Stomach smooth muscle (tissue), 2 donors: ENCODE measurements around the gene SRRT.

ENCODE experiments used
- H3K27ac ChIP-seq: one replicate; pipeline ENCODE4 v1.7.0; 2013; ENCODE audit warnings: mild to moderate bottlenecking, low read length, inconsistent platforms
- H3K27me3 ChIP-seq, 2 donors: one replicate each; pipeline ENCODE4 v1.7.0; 2013; ENCODE audit warnings: low read length in 2 of 2; ENCODE audit not compliant: insufficient read depth in 2 of 2, control insufficient read depth in 1 of 2
- H3K36me3 ChIP-seq, 2 donors: one replicate each; pipeline ENCODE4 v1.7.0; 2013; ENCODE audit warnings: low read length in 2 of 2; ENCODE audit not compliant: control insufficient read depth in 2 of 2, insufficient read depth in 2 of 2
- H3K4me1 ChIP-seq: one replicate; pipeline ENCODE4 v1.7.0; 2013; ENCODE audit warnings: low read length; ENCODE audit not compliant: control insufficient read depth, insufficient read depth
- H3K4me3 ChIP-seq, 2 donors: one replicate each; pipeline ENCODE4 v1.7.0; 2013; ENCODE audit warnings: low read length in 2 of 2
- H3K9ac ChIP-seq, 2 donors: one replicate each; pipeline ENCODE4 v1.7.0; 2013; ENCODE audit warnings: low read length in 2 of 2, mild to moderate bottlenecking in 1 of 2
- H3K9me3 ChIP-seq, 2 donors: one replicate each; pipeline ENCODE4 v1.7.0; 2013; ENCODE audit warnings: low read length in 2 of 2; ENCODE audit not compliant: control insufficient read depth in 2 of 2
- donor health status: healthy.
- donor health status: Pancreatic carcinoma.

SRRT gene

GRCh38 chr7:100856871-100857282, 18.0 kb upstream of the SRRT start:
- Histone ChIP-seq H3K4me1 (peaks cover 12% of the 10 kb centered on the region), H3K36me3 (peaks cover 5 to 21% of the 10 kb centered on the region in 2 donors), H3K9me3 (no peaks in the 10 kb centered on the region), H3K4me3 (no peak overlapping the region), H3K27me3 (no peaks in the 10 kb centered on the region), H3K9ac (no peak overlapping the region), H3K27ac (no peak overlapping the region)

DNA sequence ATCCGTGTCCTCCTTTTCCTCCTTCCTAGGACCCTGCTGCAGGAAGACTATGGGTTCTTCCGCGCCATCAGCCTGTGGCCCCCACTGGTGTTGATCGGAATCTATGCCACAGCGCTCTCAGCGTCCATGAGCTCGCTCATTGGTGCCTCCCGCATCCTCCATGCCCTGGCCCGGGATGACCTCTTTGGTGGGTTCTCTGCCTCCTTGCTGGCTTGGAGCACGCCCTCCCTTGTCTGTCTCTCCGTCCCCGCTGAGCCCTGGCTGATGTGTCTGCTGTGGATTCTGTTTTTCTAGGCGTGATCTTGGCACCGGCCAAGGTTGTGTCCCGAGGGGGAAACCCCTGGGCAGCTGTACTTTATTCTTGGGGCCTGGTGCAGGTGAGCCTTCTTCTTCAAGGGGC, 15.0 kb upstream of the SRRT start:
- H3K27me3 ChIP-seq, result no peaks in the 10 kb centered on the region
- no peak overlapping the region for H3K9ac ChIP-seq
- no peaks in the 10 kb centered on the region for H3K9me3 ChIP-seq
- no peaks in the 10 kb centered on the region for H3K4me1 ChIP-seq
- peaks cover 5 to 26% of the 10 kb centered on the region in 2 donors for H3K36me3 ChIP-seq
- H3K27ac ChIP-seq, result no peak overlapping the region
- no peak overlapping the region for H3K4me3 ChIP-seq

DNA sequence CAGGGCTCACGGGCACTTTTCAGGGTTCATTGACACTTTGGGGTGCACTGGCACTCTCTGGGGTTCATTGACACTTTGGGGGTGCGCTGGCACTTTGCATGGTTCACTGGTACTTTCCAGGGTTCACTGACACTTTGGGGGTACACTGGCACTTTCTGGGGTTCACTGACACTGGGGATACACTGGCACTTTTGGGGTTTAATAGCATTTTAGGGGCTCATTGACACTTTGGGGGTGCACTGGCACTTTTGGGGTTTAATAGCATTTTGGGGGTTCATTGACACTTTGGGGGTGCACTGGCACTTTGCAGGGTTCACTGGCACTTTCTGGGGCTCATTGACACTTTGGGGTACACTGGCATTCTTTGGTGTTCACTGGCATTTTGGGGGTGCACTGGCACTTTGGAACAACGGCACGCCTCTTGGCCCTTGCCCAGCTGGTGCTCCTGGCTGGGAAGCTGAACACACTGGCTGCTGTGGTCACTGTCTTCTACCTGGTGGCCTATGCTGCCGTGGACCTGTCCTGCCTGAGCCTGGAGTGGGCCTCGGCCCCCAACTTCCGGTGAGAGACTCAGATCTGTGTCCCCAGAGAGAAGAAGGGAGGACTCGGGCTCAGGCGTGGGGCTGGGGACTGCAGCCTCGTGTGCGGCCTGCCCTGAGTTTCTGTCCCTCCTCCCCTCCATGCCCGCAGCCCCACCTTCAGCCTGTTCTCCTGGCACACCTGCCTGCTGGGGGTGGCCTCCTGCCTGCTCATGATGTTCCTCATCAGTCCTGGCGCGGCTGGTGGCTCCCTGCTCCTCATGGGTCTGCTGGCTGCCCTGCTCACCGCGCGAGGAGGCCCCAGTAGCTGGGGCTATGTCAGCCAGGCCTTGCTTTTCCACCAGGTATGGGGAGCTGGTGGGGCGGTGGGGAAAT, 13.9 kb upstream of the SRRT start:
- no peak overlapping the region for H3K9ac ChIP-seq
- H3K27ac ChIP-seq, result no peak overlapping the region
- H3K36me3 ChIP-seq, result peaks cover 0 to 26% of the 10 kb centered on the region in 2 donors
- no peaks in the 10 kb centered on the region for H3K27me3 ChIP-seq
- no peak overlapping the region for H3K4me3 ChIP-seq
- H3K4me1 ChIP-seq, result peaks cover 6% of the 10 kb centered on the region
- no peaks in the 10 kb centered on the region for H3K9me3 ChIP-seq

GRCh38 chr7:100861616-100861985, 13.3 kb upstream of the SRRT start:
- no peak overlapping the region for H3K9ac ChIP-seq
- H3K27me3 ChIP-seq, result no peaks in the 10 kb centered on the region
- no peaks in the 10 kb centered on the region for H3K9me3 ChIP-seq
- peaks cover 12% of the 10 kb centered on the region for H3K4me1 ChIP-seq
- H3K4me3 ChIP-seq, result no peak overlapping the region
- H3K27ac ChIP-seq, result no peak overlapping the region
- peaks cover 0 to 26% of the 10 kb centered on the region in 2 donors for H3K36me3 ChIP-seq

GRCh38 chr7:100863406-100863950, 11.4 kb upstream of the SRRT start:
- peaks cover 29% of the 10 kb centered on the region for H3K4me1 ChIP-seq
- no peak overlapping the region for H3K9ac ChIP-seq
- H3K27ac ChIP-seq, result no peak overlapping the region
- no peaks in the 10 kb centered on the region for H3K9me3 ChIP-seq
- no peaks in the 10 kb centered on the region for H3K27me3 ChIP-seq
- peaks cover 0 to 26% of the 10 kb centered on the region in 2 donors for H3K36me3 ChIP-seq
- H3K4me3 ChIP-seq, result no peak overlapping the region

DNA sequence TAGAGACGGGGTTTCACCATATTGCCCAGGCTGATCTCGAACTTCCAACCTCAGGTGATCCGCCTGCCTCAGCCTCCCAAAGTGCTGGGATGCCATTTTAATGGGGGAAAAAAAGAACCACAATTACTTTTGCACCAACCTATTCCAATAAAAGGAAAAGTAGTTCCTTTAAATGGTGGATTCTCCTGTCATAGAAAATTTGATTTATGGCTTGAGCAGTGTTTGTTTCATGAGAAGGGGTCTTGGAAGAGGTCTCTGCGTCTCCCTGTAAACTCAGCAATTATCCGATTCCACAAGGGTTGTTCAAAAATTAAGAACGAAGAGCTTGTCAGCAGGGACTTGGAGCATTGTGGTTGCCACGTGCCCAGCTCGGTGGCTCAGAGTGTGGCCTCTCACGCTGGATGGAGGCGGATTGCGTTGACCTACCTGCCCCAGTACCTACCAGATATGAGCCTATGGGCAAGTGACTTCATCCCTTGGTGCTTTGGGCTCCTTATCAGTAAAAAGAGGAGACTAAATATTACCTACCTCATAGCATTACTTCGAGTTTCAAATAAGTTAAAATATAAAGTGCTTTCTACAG, 10.5 kb upstream of the SRRT start:
- Histone ChIP-seq H3K27ac (no peak overlapping the region), H3K9me3 (no peaks in the 10 kb centered on the region), H3K4me3 (no peak overlapping the region), H3K36me3 (peaks cover 0 to 22% of the 10 kb centered on the region in 2 donors), H3K4me1 (peaks cover 37% of the 10 kb centered on the region), H3K27me3 (no peaks in the 10 kb centered on the region), H3K9ac (no peak overlapping the region)

DNA sequence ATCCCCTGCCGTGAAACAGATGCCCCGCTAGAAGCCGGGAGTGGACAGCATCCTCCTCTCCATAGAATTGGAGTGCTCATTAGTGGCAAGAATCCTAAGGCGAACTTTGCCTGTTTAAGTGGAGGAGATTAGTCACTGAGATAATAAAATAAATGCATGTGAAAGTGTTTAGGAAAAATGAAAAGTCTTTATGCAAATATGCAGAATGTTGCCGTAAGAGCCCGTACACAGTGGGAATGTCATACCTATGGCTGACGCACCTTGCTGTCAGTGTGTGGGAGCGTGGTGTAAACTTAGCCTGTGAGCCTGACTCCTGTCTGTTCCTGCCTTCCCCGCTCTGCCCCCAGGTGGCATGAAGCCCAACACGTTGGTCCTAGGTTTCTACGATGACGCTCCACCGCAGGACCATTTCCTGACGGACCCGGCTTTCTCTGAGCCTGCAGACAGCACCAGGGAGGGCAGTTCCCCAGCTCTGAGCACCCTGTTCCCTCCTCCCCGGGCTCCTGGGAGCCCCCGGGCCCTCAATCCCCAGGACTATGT, 9.5 kb upstream of the SRRT start:
- H3K27me3 ChIP-seq, result no peaks in the 10 kb centered on the region
- peak overlapping the region; percentile 96 for H3K27ac ChIP-seq
- H3K4me1 ChIP-seq, result peaks cover 37% of the 10 kb centered on the region
- H3K9ac ChIP-seq, result no peak overlapping the region
- H3K4me3 ChIP-seq, result no peak overlapping the region
- H3K36me3 ChIP-seq, result peaks cover 1 to 20% of the 10 kb centered on the region in 2 donors
- no peaks in the 10 kb centered on the region for H3K9me3 ChIP-seq

- peak overlapping the region; percentile 96 for H3K27ac ChIP-seq
- peak overlapping the region; percentile 81 to 88 for H3K4me3 ChIP-seq
- peak overlapping the region; percentile 98 to 99 for H3K9ac ChIP-seq
- H3K4me1 ChIP-seq, result peaks cover 37% of the 10 kb centered on the region
- no peaks in the 10 kb centered on the region for H3K9me3 ChIP-seq
- peaks cover 6 to 19% of the 10 kb centered on the region in 2 donors for H3K36me3 ChIP-seq
- no peaks in the 10 kb centered on the region for H3K27me3 ChIP-seq
Measured at GRCh38 chr7:100865938-100866728, 8.8 kb upstream of the SRRT start.

DNA sequence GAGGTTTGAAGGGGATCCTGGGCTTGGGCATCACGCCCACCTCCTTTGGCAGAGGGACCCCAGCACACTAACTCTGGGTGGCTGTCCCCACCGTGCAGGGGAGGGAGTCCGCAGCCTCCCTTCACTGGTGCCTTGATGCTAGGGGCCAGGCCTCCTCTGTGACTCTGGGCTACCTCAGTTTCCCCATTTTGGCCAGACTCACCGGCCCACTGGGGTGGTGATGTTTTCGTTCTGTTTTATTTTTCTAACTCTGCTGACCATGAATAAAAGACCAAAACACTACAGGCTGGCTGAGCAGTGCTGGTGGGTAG, 8.2 kb upstream of the SRRT start:
- peaks cover 6 to 20% of the 10 kb centered on the region in 2 donors for H3K36me3 ChIP-seq
- no peaks in the 10 kb centered on the region for H3K9me3 ChIP-seq
- peak overlapping the region; percentile 81 to 88 for H3K4me3 ChIP-seq
- no peaks in the 10 kb centered on the region for H3K27me3 ChIP-seq
- H3K9ac ChIP-seq, result peak overlapping the region; percentile 98 to 99
- H3K4me1 ChIP-seq, result peaks cover 37% of the 10 kb centered on the region
- H3K27ac ChIP-seq, result peak overlapping the region; percentile 96

- peak within 1 kb of the TSS; percentile 98 to 99 for H3K9ac ChIP-seq
- H3K27ac ChIP-seq, result peak within 1 kb of the TSS; percentile 96
- H3K9me3 ChIP-seq, result no peaks in the 10 kb centered on the region
- peaks cover 37% of the 10 kb centered on the region for H3K4me1 ChIP-seq
- H3K36me3 ChIP-seq, result peaks cover 8 to 22% of the 10 kb centered on the region in 2 donors
- no peaks in the 10 kb centered on the region for H3K27me3 ChIP-seq
- H3K4me3 ChIP-seq, result peak within 1 kb of the TSS; percentile 81 to 88
Measured at GRCh38 chr7:100867040-100867775, 7.7 kb upstream of the SRRT start, which contains the start of gene TRIP6. Gene TRIP6, plus strand, starts transcription at chr7:100867387. Its CDS starts 111 bp downstream, at chr7:100867498.
